22Rv1 (cell line): ENCODE results near the gene DHX29.

Source experiments
- H3K27ac ChIP-seq: fragments of 450-650 bp; 2 replicates; pipeline ENCODE4 v1.5.1; 2017
- CTCF ChIP-seq: fragments of 450-650 bp; IDR thresholded peaks from 2 replicates; pipeline ENCODE4 v1.5.1; 2017; ENCODE audit warnings: mild to moderate bottlenecking
- ZFX ChIP-seq: fragments of 450-650 bp; IDR thresholded peaks from 2 replicates; pipeline ENCODE4 v1.6.1; 2017; ENCODE audit warnings: antibody characterized with exemption, borderline replicate concordance

DHX29 gene

GRCh38 chr5:55227664-55228430 lies 79.6 kb downstream of the DHX29 start:
- TF ChIP-seq ZFX, result no peak
- H3K27ac ChIP-seq, result peak overlapping the region; percentile 33

- TF ChIP-seq CTCF, result peak; percentile 31
- no peak for TF ChIP-seq ZFX
- H3K27ac ChIP-seq, result peak within 1 kb of the TSS; percentile 33
These were observed 80.4 kb downstream of the DHX29 start, which contains the start of gene MCIDAS for GRCh38 chr5:55226934-55227663. Gene MCIDAS, minus strand, starts transcription at chr5:55227315. Its CDS starts 177 bp downstream, at chr5:55227138.

DNA sequence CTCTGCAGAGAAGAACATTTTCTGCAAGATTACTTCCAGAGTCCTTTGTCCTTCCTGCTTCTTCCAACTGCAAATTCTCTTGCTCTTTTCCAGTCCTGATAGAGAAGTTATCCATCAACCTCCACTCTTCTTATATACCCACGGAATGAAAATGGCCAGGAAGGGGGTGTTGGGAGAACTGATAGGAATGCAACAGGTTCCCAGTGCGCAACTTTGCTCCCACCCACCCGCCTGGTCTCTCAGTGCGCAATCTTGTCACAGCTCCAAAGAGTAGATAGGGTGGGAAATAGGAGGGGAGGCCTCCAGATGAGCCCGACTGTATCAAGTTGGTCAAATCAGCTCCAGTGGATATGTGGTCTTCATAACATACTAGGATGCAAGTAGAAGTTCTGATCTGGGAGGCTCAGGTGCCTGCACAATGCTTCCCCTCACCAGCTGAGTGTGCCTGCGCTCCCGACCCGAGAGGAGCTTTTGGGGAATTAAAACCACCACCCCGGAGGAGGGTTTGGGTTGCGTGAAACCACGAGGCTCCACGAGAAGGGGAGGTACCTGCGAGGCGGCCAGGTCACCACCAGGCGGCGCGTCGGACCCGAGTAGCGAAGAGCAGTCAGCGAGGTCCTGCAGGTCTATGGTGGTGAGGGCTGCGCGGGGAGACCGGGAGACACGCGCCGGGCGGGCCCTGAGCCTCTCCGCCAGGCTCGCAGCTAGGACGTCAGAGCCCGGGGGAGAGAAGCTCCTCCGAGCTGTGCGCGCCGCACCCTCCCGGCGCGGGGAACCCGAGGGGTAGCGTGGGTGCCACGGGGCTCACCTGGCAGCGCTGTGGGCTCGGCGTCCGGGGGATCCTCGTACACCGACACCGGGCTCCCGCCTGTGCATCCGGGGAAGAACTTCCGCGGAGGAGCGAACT lies 81.2 kb downstream of the DHX29 start:
- peak overlapping the region; percentile 33 for H3K27ac ChIP-seq
- TF ChIP-seq ZFX (no peak), CTCF (peak; percentile 84)

DNA sequence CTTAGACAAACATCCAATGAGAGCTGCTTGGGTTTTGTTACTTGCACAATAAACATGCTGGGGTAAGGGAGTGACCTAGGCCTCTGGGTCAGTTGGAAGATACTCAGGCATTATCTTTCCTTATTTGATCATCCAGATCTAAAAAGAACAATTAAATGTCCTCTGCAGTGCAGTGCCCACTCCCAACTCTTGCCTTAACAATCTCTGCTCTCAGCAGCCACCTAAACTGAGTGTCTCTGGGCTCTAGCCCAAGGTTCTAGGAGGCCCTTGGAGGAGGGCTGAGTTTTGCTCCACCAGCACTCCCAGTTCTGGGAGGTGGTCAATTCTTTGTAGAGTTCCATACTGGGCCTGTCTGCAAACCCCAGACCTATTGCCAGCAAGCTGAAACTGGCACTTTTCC lies 82.1 kb downstream of the DHX29 start:
- no peak for TF ChIP-seq ZFX
- no peak overlapping the region for H3K27ac ChIP-seq

DNA sequence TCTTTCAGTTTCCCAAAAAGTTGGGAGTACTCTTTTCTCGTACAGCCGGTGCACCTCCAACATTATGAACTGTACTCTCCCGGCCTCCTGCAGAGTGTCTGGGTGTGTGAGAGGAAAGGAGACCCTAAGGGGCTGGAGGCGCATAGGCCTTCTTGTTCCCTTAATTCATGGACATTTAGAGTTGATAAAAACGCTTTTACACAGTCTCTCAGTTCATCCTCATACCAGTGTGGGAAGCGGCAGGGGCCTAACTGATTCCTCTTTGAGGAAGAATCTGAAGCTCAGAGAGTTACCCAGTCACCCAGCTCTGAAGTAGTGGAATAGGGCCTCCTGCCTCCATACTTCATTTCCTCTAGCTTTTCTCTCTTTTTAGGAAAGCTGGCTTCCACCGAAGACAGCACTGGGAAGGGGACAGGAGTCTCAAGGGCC lies 83.7 kb downstream of the DHX29 start:
- no peak overlapping the region for H3K27ac ChIP-seq
- TF ChIP-seq CTCF (no peak), ZFX (no peak)

- H3K27ac ChIP-seq, result no peak overlapping the region
- TF ChIP-seq CTCF, result no peak
- TF ChIP-seq ZFX, result no peak
These were observed 84.3 kb downstream of the DHX29 start for GRCh38 chr5:55222985-55223811.

- TF ChIP-seq ZFX (no peak), CTCF (no peak)
- H3K27ac ChIP-seq, result no peak overlapping the region
These were observed 85.2 kb downstream of the DHX29 start for GRCh38 chr5:55222092-55222984.
